NT2/D1 (cell line): ENCODE measurements around the gene RGS19.
A peak's percentile ranks its signal among the peaks of the same experiment; 100 is the strongest.

Experiments used
- DNase-seq: peaks from one replicate; pipeline ENCODE4 v3.0.0-alpha.2; 2011; ENCODE audit warnings: low read depth, low spot score
- H3K27me3 ChIP-seq: 2 replicates; pipeline ENCODE4 v1.6.0; 2011; ENCODE audit warnings: mild to moderate bottlenecking; ENCODE audit not compliant: insufficient read length, insufficient read depth
- H3K36me3 ChIP-seq: 2 replicates; pipeline ENCODE4 v1.6.1; 2011; ENCODE audit warnings: mild to moderate bottlenecking, low read length, mixed read lengths; ENCODE audit not compliant: insufficient read depth, insufficient read length
- H3K4me1 ChIP-seq: 2 replicates; pipeline ENCODE4 v1.5.1; 2011; ENCODE audit not compliant: insufficient read depth, insufficient read length
- H3K4me3 ChIP-seq: 2 replicates; pipeline ENCODE4 v1.5.1; 2011; ENCODE audit warnings: low read depth; ENCODE audit not compliant: insufficient read length
- H3K9ac ChIP-seq: 2 replicates; pipeline ENCODE4 v1.6.0; 2011; ENCODE audit warnings: low read depth; ENCODE audit not compliant: insufficient read length
- H3K9me3 ChIP-seq: 2 replicates; pipeline ENCODE4 v1.5.1; 2011; ENCODE audit warnings: mild to moderate bottlenecking, low read length; ENCODE audit not compliant: insufficient read depth
- SUZ12 ChIP-seq: IDR thresholded peaks from 2 replicates; pipeline ENCODE4 v1.6.1; 2011; ENCODE audit not compliant: insufficient read length, insufficient read depth; ENCODE audit errors: extremely low read depth
- YY1 ChIP-seq: IDR thresholded peaks from 2 replicates; pipeline ENCODE4 v1.6.1; 2011; ENCODE audit not compliant: insufficient read length, insufficient read depth
- ZNF274 ChIP-seq: IDR thresholded peaks from 2 replicates; pipeline ENCODE4 v1.6.1; 2011; ENCODE audit warnings: mild to moderate bottlenecking, low read depth, low read length

RGS19 gene

DNA sequence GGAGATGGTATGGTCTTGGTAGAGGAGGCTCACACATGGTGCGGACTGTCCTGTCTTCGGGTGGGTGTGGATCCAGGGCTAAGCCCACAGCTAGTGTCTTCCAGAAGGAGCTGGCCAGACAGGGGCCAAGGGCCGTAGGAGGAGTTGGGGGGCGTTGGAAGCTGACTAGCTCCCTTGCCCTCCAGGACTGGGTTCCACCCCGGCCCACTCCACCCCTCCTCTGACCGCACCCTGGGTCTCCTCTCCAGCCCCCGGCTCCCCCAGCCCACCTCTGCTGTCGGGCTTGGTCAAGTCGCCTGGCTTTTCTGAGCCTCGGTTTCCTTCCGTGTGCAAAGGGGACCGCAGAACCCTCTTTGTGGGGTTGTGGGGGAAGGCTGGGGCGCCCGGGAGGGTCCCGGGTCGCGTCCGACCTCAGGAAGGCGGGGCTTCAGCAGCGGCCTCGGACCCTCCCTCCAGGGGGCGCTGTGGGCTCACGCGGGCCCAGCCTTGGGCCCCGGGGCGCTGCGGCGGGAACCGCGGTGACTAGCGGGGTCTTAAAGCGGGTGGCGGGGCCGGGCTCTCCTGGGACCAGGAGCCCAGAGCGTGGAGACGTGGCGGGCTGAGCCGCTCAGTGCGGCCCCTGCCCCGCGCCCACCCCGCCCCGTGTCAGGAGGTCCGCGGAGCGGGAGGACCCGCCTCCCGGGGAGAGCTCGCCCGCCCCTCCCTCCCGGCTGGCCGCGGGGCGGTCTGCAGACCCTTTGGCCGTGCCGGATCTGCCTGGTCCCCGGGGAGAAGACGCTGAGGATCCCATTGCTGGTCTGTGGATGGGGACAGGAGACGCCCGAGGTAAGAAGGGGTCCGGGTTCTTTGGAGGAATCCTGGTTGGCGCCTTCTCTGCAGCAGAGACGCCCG, 22.7 kb upstream of the RGS19 start:
- H3K27me3 ChIP-seq = peaks cover 24% of the 10 kb centered on the region
- H3K9ac ChIP-seq = peak overlapping the region; percentile 89
- TF ChIP-seq ZNF274 (no peak), SUZ12 (no peak), YY1 (no peak)
- peak; percentile 52 for DNase-seq
- H3K36me3 ChIP-seq = no peaks in the 10 kb centered on the region
- peak overlapping the region; percentile 53 for H3K4me3 ChIP-seq
- peaks cover 23% of the 10 kb centered on the region for H3K4me1 ChIP-seq
- H3K9me3 ChIP-seq = no peaks in the 10 kb centered on the region

DNA sequence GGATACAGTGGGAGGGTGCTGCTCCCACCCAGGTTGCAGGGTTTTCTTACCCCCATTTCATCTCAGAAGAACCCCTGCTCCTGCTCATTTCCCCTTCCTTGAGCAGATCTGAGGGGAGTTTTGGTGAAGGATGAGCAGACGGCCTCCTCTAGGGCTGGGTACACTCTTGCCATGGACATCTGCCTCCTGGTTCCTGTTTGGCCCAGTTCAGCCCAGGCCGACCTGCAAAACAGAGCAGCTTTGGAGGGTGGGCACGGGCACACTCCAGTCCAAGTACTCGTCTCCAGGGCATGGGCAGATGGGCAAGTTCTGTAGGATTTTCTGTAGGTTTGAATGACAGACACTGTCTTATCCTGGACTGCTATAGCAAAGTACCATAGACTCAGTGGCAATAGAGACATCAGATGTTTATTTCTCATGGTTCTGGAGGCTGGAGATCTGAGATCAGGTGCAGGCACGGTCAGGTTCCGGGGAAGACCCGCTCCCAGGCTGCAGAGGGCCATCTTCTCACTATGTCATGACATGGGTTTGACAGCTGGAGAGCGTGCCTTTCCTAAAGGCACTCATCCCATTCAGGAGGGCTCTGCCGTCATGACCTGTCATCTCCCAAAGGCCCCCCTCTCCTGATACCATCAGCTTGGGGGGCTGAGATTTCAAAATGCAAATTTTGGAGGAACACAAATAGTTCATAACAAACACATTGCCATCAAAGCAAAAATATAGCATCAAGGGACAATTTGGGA, 21.8 kb upstream of the RGS19 start:
- TF ChIP-seq SUZ12 (no peak), ZNF274 (no peak), YY1 (no peak)
- Histone ChIP-seq H3K4me1 (peaks cover 22% of the 10 kb centered on the region), H3K36me3 (no peaks in the 10 kb centered on the region), H3K27me3 (peaks cover 24% of the 10 kb centered on the region), H3K9ac (peak overlapping the region; percentile 89), H3K4me3 (no peak overlapping the region), H3K9me3 (no peaks in the 10 kb centered on the region)
- no peak for DNase-seq

DNA sequence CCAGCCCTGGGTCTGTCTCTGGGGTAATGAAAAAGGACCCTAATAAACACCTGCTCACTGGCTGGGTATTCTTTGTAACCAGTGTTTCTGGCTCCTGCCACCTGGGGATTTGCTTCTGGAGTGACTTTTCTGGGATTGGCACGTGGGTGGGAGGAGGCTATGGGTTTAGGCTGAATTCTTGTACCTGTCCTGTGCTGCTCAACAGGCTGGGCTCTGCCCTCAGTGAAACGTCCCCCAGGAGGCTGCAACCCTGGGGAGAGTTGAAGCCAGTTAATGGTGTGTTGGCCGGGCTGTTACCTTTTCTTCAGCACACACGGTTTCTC, 21.2 kb upstream of the RGS19 start:
- H3K9ac ChIP-seq = no peak overlapping the region
- no peak for TF ChIP-seq ZNF274
- no peak for TF ChIP-seq YY1
- TF ChIP-seq SUZ12 = no peak
- H3K27me3 ChIP-seq = peaks cover 24% of the 10 kb centered on the region
- DNase-seq = no peak
- no peak overlapping the region for H3K4me3 ChIP-seq
- no peaks in the 10 kb centered on the region for H3K36me3 ChIP-seq
- peaks cover 22% of the 10 kb centered on the region for H3K4me1 ChIP-seq
- no peaks in the 10 kb centered on the region for H3K9me3 ChIP-seq

DNA sequence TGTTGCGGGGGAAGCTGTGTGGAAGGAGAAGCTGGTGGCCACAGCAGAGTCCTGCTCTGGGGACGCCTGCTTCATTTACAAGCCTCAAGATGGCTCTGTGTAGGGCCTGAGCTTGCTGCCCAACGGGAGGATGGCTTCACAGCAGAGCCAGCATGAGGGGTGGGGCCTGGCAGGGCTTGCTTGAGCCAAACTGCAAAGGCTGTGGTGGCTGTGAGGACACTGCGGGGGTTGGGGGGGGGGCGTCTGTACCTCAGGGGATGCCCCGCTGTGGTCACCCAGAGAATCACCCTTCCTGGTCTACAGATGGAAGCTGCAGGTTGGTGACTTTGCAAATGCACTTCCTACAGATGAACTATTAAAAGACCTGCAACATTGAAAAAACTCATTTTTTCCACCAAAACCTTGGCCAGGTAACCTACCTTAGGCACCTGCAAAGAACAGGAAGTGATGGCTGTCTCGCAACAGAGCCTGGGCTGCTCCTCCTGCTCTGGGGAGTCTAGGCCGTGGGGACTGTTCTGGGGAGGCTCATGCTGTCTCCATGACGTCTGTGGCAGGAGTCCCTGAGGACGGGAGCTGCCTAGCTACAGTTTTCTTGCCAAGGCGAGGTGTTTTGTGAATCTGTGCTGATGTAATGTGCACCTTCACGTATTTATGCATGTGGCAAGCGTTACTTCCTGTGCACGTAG, 20.7 kb upstream of the RGS19 start:
- Histone ChIP-seq H3K27me3 (peaks cover 24% of the 10 kb centered on the region), H3K36me3 (no peaks in the 10 kb centered on the region), H3K4me3 (no peak overlapping the region), H3K4me1 (peaks cover 20% of the 10 kb centered on the region), H3K9ac (no peak overlapping the region), H3K9me3 (no peaks in the 10 kb centered on the region)
- TF ChIP-seq ZNF274 (no peak), SUZ12 (no peak), YY1 (no peak)
- no peak for DNase-seq

DNA sequence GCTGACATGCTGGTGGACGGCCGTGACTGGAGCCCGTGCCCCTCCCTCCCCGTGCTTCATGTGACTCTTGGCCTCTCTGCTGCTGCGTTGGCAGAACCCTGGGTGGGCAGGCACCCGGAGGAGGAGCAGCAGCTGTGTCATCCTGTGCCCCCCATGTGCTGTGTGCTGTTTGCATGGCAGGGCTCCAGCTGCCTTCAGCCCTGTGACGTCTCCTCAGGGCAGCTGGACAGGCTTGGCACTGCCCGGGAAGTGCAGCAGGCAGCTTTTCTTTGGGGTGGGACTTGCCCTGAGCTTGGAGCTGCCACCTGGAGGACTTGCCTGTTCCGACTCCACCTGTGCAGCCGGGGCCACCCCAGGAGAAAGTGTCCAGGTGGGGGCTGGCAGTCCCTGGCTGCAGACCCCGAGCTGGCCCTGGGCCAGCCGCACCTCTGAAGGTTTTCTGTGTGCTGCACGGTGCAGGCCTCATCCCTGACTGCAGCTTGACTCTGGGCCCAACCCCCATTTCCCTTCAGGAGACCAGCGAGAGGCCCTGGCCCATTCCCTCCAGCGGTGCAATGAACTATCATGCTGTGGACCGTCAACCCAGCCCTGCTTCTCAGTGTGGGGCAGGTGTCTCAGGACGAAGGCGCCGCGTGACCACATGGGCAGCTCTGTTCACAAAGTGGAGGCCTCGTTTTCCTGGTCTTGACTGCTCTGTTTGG, 19.9 kb upstream of the RGS19 start:
- no peak for TF ChIP-seq SUZ12
- no peak for TF ChIP-seq YY1
- no peak for TF ChIP-seq ZNF274
- no peaks in the 10 kb centered on the region for H3K36me3 ChIP-seq
- H3K4me3 ChIP-seq = no peak overlapping the region
- peaks cover 17% of the 10 kb centered on the region for H3K4me1 ChIP-seq
- H3K27me3 ChIP-seq = peaks cover 24% of the 10 kb centered on the region
- no peaks in the 10 kb centered on the region for H3K9me3 ChIP-seq
- H3K9ac ChIP-seq = peak overlapping the region; percentile 10
- DNase-seq = no peak

DNA sequence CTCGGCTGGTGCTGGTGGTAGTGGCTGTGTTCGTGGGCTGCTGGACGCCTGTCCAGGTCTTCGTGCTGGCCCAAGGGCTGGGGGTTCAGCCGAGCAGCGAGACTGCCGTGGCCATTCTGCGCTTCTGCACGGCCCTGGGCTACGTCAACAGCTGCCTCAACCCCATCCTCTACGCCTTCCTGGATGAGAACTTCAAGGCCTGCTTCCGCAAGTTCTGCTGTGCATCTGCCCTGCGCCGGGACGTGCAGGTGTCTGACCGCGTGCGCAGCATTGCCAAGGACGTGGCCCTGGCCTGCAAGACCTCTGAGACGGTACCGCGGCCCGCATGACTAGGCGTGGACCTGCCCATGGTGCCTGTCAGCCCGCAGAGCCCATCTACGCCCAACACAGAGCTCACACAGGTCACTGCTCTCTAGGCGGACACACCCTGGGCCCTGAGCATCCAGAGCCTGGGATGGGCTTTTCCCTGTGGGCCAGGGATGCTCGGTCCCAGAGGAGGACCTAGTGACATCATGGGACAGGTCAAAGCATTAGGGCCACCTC, 19.2 kb upstream of the RGS19 start:
- peaks cover 13% of the 10 kb centered on the region for H3K4me1 ChIP-seq
- peak overlapping the region; percentile 2 for H3K4me3 ChIP-seq
- H3K9me3 ChIP-seq = no peaks in the 10 kb centered on the region
- H3K9ac ChIP-seq = no peak overlapping the region
- H3K27me3 ChIP-seq = peaks cover 23% of the 10 kb centered on the region
- no peak for TF ChIP-seq ZNF274
- TF ChIP-seq YY1 = no peak
- TF ChIP-seq SUZ12 = no peak
- H3K36me3 ChIP-seq = no peaks in the 10 kb centered on the region
- DNase-seq = no peak
